Sigmoid colon (tissue), 4 donors: ENCODE data around the gene SYNDIG1.

ENCODE experiments used
- EP300 ChIP-seq, 4 donors: sonication (generic); formaldehyde crosslinking; IDR thresholded peaks; one replicate each; pipeline ENCODE4 v1.6.1; 2017; ENCODE audit warnings: antibody characterized with exemption in 4 of 4
- POLR2A ChIP-seq, 2 donors: fragments of 450-650 bp; IDR thresholded peaks; one replicate each; pipeline ENCODE4 v1.6.1; 2016; ENCODE audit warnings: antibody characterized with exemption in 2 of 2, mild to moderate bottlenecking in 2 of 2, moderate library complexity in 2 of 2
- TF ChIP-seq, protein P1 (sequence below), 4 experiments: fragments of 450-650 bp in 3 of 4; fragments of 200-600 bp in 1 of 4; IDR thresholded peaks; one replicate each; pipeline ENCODE4 v1.5.1; 2016 to 2019; ENCODE audit warnings: antibody characterized with exemption in 4 of 4, mild to moderate bottlenecking in 3 of 4, moderate library complexity in 2 of 4

DNA sequence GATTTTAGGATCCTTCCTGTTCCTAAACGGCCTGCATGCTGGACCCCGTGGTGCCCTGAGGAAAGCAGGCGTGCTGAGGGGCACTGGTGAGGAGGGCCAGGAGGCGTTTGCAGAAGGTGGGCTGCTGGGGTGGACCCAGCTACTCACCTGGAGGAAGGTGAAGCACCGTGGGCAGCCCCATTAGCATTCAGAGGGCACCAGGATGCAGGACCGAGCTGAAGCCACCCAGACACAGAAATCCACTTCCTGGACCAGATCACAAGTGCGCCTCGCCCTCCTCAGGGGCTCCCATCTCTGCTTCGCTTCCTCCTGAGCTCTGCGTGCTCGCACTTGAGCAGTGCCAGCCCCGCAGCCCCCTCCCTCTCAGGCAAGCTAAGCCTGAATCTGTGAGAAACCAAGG is 187.0 kb downstream of the SYNDIG1 start:
- TF ChIP-seq, protein P1, sequence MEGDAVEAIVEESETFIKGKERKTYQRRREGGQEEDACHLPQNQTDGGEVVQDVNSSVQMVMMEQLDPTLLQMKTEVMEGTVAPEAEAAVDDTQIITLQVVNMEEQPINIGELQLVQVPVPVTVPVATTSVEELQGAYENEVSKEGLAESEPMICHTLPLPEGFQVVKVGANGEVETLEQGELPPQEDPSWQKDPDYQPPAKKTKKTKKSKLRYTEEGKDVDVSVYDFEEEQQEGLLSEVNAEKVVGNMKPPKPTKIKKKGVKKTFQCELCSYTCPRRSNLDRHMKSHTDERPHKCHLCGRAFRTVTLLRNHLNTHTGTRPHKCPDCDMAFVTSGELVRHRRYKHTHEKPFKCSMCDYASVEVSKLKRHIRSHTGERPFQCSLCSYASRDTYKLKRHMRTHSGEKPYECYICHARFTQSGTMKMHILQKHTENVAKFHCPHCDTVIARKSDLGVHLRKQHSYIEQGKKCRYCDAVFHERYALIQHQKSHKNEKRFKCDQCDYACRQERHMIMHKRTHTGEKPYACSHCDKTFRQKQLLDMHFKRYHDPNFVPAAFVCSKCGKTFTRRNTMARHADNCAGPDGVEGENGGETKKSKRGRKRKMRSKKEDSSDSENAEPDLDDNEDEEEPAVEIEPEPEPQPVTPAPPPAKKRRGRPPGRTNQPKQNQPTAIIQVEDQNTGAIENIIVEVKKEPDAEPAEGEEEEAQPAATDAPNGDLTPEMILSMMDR (IDR thresholded peaks at IDR 0.05): no peak
- TF ChIP-seq POLR2A (IDR thresholded peaks at IDR 0.05): no peak
- no peak for TF ChIP-seq EP300 (IDR thresholded peaks at IDR 0.05)
